ES-I3 (cell line): ENCODE measurements around the gene SIRPA.

Source experiments
- H3K36me3 ChIP-seq: 2 replicates; pipeline ENCODE4 v1.6.1; 2013; ENCODE audit warnings: mild to moderate bottlenecking, low read length, control low read depth, moderate library complexity; ENCODE audit not compliant: insufficient read depth
- H3K4me1 ChIP-seq: 2 replicates; pipeline ENCODE4 v1.6.1; 2013; ENCODE audit warnings: mild to moderate bottlenecking, control low read depth, low read length; ENCODE audit not compliant: insufficient read depth
- H3K9ac ChIP-seq: 2 replicates; pipeline ENCODE4 v1.6.1; 2013; ENCODE audit warnings: low read depth, mild to moderate bottlenecking, low read length, moderate library complexity
- H3K9me3 ChIP-seq: 2 replicates; pipeline ENCODE4 v1.6.1; 2013; ENCODE audit warnings: mild to moderate bottlenecking, low read length, moderate library complexity; ENCODE audit not compliant: control insufficient read depth, insufficient read depth

SIRPA gene

DNA sequence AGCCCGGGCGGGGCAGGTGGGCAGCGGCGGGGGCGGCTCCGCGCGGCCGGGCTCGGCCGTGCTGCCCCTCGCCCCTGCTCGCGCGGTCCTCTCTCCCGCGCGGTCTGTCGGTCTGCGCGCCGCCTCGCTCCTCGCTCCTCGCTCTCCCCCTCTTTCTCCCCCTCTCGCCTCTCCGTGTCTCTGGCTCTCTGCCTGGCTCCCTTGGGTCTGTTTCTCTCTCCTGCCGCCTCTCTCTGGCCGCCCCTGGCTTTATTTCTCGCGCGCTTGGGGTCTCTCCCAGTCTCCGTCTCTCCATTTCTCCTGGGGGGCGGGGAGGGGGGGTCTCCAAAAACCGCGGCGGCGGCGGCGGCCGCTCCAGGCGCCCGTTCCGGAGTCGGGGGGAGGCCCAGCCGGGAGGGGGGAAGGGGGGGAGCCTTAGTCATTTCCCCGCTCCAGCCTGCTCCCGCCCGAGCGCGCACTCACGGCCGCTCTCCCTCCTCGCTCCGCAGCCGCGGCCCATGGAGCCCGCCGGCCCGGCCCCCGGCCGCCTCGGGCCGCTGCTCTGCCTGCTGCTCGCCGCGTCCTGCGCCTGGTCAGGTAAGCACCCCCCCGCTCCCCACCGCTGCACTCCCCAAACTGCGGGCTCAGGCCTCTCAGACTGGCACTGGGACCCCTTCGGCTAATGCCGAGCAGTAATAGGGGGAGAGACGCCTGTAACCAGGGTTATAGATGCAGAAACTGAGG is at the start of gene SIRPA:
TSS of gene SIRPA (plus strand) at position 457 of the 723 bp plus-strand sequence. CDS start at position 498, 41 bp downstream.
- Histone ChIP-seq H3K4me1 (peaks cover 7% of the 10 kb centered on the region; the same call in 1 of the 2 replicates), H3K9me3 (no peaks in the 10 kb centered on the region), H3K9ac (peak within 1 kb of the TSS; percentile 83), H3K36me3 (no peaks in the 10 kb centered on the region)

DNA sequence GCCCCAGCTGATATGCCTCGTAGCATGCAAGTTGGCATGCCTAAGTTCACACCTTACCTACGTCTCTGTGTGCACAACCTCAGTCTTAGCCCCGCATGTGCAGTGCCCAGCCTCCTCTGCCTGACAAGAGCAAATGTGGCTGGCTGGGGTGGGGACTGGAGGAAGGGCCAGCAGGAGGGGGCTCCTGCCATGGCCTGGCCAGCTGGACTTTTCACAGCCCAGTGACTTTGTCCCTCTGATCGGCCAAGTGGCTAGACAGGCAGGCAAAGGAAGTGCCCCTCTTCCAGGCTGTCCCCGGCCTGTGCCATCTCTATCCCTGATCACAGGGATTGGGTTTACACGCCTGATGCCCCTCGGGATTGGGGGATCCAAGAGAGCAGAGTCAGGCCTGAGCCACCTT is 49.5 kb upstream of the SIRPA start:
- H3K9me3 ChIP-seq: no peaks in the 10 kb centered on the region
- H3K4me1 ChIP-seq: peaks cover 9% of the 10 kb centered on the region; the same call in 1 of the 2 replicates
- H3K9ac ChIP-seq: no peak overlapping the region
- H3K36me3 ChIP-seq: no peaks in the 10 kb centered on the region

DNA sequence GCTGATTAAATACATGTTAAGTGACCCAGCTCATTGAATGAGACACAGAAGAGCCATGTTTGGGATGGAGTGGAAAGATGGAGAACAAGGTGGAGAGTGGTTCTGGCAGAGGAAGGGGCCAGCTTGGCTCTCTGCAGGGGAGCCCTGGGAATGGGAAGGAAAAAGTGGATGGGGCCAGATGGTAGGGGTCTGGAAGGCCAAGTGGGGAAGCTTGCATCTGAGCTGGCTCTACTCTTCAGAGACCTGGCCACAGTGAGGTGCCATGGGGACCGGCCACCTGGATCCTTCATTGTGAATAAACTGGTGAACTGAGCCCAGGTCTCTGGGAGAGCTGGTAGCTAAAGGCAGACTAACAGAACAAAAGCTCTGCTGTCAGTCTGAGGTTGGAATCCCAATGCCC is 48.9 kb upstream of the SIRPA start:
- peaks cover 6% of the 10 kb centered on the region; the same call in 1 of the 2 replicates for H3K4me1 ChIP-seq
- no peak overlapping the region for H3K9ac ChIP-seq
- H3K36me3 ChIP-seq: no peaks in the 10 kb centered on the region
- no peaks in the 10 kb centered on the region for H3K9me3 ChIP-seq

DNA sequence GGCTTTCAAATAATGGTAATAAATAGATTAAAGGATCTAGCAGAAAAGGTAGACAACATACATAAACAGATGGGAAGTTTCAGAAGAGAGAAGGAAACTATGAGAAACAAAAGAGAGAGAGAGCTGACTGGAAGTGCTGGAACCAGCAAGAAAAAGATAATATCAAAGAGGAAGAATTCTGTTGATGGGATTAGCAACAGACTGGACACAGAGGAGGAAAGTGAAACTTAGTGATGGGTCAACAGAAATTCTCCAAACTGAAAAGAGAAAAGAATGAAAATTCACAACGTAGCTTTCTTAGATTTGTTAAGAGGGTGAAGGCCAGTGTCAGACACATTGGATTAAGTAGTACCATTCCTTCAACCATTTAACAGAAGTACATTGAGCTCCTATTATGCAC is 48.3 kb upstream of the SIRPA start:
- Histone ChIP-seq H3K9ac (no peak overlapping the region), H3K36me3 (no peaks in the 10 kb centered on the region), H3K4me1 (peaks cover 4% of the 10 kb centered on the region; the same call in 1 of the 2 replicates), H3K9me3 (no peaks in the 10 kb centered on the region)

DNA sequence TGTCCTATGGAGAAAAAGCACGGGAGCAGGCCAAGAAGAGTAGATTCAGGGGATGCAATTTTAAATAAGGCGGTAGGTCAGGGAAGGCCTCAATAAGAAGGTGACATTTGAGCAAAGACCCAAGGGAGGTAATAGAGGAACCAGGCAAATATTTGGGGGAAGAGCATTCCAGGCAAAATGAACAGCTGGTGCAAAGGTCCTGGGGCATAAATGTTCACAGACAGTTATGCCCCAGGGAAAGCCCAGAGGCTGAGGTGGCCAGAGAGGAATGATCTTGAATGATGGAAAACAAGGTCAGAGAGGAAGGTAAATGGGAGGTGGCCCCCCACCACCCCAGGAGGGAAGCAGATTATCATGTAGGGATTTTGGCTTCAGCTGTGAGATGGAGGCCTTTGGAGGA is 47.4 kb upstream of the SIRPA start:
- Histone ChIP-seq H3K9ac (no peak overlapping the region), H3K4me1 (peaks cover 4% of the 10 kb centered on the region; the same call in 1 of the 2 replicates), H3K36me3 (no peaks in the 10 kb centered on the region), H3K9me3 (no peaks in the 10 kb centered on the region)

DNA sequence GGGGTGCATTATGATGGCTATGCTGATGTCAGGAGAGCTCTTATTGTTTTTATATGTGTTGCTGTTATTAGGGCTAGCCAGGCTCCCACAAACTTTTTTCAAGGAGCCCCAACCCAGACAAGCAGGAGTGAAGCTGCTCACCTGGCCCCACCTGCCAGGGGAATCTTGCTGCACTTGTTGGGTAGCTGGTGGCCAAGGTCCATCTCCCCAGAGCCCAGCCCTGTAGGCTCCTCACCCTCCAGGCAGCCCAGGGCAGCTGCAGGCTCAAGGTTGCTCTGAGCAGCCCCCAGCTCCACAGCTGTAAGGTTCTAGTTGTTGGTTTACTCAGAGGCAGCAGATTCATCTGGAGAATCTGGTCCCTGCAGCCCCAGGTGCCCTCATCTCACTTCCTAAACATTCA is 46.8 kb upstream of the SIRPA start:
- Histone ChIP-seq H3K36me3 (no peaks in the 10 kb centered on the region), H3K9me3 (no peaks in the 10 kb centered on the region), H3K4me1 (peaks cover 4% of the 10 kb centered on the region; the same call in 1 of the 2 replicates)

DNA sequence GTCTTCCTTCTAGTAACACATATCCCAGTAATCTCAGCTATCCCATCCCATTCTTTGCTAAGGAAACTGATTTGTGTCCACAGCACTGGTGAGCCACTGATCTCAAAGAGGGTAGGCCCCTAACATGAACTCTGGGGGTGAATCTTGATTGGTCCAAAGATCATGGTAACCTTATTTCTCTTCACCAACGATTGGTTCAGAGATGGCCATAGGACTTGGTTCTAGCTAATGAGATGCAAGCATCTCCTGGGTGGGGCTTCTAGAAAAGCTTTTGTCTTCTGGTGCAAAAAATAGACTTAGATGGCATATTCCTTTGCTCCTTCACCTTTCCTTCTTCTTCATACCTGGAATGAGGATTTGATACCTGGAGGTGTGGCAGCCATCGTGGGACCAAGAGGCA is 43.8 kb upstream of the SIRPA start:
- no peak overlapping the region for H3K9ac ChIP-seq
- H3K4me1 ChIP-seq: peaks cover 4% of the 10 kb centered on the region; the same call in 1 of the 2 replicates
- no peaks in the 10 kb centered on the region for H3K36me3 ChIP-seq
- H3K9me3 ChIP-seq: no peaks in the 10 kb centered on the region

More for the DNA sequence above, 46.8 kb upstream of the SIRPA start:
- H3K9ac ChIP-seq: no peak overlapping the region

DNA sequence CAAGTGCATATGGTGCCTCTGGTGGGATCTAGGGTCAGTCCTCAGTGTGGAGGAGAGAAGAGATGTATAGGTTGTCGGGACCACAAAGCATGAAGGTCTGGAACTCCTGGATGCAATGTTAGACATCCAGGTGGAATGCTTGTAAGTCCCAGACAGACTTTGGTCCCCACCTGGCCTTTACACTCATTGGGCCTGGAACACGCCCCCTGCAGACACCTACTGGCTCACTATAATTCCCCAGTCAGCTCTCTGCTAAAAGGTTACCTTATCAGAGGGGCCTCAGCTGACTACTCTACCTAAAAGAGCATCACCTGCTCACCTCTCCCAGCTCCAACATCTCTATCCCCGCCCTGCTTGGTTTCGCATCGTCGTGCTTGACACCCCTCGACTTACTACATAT is 41.7 kb upstream of the SIRPA start:
- Histone ChIP-seq H3K9ac (no peak overlapping the region), H3K36me3 (no peaks in the 10 kb centered on the region), H3K9me3 (no peaks in the 10 kb centered on the region), H3K4me1 (peaks cover 11% of the 10 kb centered on the region; the same call in 1 of the 2 replicates)

DNA sequence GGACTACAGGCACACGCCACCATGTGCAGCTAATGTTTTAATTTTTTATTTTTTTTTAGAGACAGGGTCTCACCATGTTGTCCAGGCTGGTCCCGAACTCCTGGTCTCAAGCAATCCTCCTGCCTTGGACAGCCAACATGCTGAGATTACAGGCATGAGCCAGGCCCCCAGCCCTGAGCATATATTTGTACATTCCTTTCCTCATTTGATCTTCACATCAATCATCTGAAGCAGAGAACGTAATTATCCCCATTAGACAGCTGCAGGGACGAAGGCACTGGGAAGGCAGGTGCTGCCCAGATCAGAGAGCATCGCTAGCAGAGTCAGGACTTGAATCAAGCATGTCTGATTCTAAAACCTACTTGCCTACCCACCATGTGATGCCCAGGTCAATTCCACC is 41.0 kb upstream of the SIRPA start:
- Histone ChIP-seq H3K9me3 (no peaks in the 10 kb centered on the region), H3K4me1 (peaks cover 11% of the 10 kb centered on the region; the same call in 1 of the 2 replicates), H3K36me3 (no peaks in the 10 kb centered on the region), H3K9ac (no peak overlapping the region)

DNA sequence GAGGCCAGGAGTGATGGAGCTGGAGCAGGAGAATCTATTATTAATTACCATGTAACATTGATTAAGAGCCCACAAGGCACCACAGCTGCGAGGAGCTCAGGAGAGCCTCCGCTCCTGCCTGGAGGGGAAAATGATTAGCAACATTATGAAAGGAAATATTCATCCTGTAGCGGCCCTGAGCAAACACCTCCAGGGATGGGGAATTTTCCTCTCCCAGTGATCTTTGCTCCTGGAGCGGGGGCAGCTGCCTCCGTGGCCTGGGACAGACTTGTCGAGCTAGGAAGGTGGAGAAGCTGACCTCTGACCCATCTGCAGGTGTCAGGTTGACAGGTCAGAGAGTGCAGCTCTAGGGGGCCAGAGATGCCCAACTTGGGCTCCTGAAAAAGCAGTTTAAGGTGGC is 40.1 kb upstream of the SIRPA start:
- H3K9me3 ChIP-seq: no peaks in the 10 kb centered on the region
- peaks cover 11% of the 10 kb centered on the region; the same call in 1 of the 2 replicates for H3K4me1 ChIP-seq
- H3K9ac ChIP-seq: no peak overlapping the region
- no peaks in the 10 kb centered on the region for H3K36me3 ChIP-seq

DNA sequence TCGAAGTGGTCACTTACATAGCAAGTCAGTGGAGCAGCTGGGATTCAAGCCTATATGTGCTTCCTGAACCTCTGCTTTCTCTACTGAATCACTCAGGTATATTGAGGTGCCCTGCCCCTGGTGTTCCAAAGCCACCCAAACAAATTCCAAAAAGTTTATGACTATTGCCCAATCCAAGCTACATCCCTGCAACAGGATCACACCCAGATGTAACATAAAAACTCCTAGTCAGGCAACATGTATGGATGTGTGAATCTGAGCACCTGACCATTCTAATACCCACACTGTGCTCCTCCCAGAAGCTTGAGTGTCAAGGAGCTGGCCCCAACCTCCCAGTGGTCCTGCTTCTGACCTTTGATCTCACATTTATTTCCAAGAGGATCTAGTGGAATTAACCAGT is 39.5 kb upstream of the SIRPA start:
- H3K9me3 ChIP-seq: no peaks in the 10 kb centered on the region
- no peak overlapping the region for H3K9ac ChIP-seq
- H3K36me3 ChIP-seq: no peaks in the 10 kb centered on the region
- H3K4me1 ChIP-seq: peaks cover 13% of the 10 kb centered on the region; the same call in 1 of the 2 replicates

DNA sequence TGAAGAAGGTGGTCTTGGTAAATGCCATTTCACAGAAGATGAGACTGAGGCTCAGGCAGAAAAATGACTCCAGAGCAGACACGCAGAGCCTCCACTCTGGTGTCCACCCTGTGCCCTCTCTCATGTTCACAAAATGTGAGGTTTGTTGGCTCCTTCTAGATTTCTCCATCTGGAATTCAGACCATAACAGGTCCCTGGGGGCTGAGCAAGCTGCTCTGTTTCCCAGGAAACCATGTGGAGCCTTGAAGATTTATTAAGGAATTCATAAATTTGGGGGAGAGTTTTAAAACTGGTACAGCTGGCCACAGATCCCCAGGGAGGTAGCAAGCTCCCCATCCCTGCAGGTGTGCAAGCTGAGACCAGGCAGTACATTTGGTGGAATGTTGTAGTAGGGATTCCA is 38.8 kb upstream of the SIRPA start:
- peaks cover 17% of the 10 kb centered on the region for H3K4me1 ChIP-seq
- no peaks in the 10 kb centered on the region for H3K36me3 ChIP-seq
- no peak overlapping the region for H3K9ac ChIP-seq
- H3K9me3 ChIP-seq: no peaks in the 10 kb centered on the region

DNA sequence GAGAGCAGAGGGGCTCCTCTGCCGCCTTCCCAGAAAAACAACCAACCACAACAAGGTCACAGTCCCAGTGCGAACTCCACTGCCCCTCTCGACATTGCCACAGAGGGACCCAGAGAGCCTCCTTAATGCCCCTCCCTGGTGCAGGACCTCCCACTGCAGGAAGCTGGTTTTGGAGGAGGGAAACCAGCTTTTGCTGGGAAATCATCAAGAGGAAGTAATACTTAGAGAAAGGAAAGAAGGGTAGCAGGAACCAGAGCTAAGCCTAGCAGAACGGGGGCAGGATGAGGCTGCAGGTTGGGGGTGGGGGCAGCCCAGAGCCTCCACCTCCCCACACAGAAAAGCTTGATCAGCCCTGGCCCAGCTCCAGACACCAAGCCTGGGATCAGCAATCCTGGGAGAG is 37.7 kb upstream of the SIRPA start:
- H3K4me1 ChIP-seq: peaks cover 21% of the 10 kb centered on the region
- H3K36me3 ChIP-seq: no peaks in the 10 kb centered on the region
- no peaks in the 10 kb centered on the region for H3K9me3 ChIP-seq
- no peak overlapping the region; the same call in 1 of the 2 replicates for H3K9ac ChIP-seq

DNA sequence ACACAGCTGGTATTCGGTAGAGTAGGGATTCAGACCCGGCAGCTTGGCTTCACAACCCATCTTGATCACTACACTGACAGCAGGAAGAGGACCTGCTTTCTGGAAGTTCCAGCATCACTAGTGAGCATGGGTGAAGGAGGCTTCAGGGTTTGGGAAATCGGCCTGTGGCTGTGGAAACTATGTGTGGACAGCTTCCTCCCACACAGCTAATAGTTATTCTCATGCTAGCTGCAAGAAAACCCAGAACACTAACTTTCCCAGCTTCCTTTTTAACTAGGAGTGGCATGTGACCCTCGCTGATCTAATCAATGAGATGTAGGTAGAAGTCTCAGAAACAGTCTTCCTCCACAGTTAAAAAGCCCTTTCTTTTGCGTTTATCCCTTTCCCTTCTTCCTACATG is 36.3 kb upstream of the SIRPA start:
- Histone ChIP-seq H3K4me1 (peaks cover 21% of the 10 kb centered on the region), H3K9me3 (no peaks in the 10 kb centered on the region), H3K9ac (no peak overlapping the region), H3K36me3 (no peaks in the 10 kb centered on the region)

DNA sequence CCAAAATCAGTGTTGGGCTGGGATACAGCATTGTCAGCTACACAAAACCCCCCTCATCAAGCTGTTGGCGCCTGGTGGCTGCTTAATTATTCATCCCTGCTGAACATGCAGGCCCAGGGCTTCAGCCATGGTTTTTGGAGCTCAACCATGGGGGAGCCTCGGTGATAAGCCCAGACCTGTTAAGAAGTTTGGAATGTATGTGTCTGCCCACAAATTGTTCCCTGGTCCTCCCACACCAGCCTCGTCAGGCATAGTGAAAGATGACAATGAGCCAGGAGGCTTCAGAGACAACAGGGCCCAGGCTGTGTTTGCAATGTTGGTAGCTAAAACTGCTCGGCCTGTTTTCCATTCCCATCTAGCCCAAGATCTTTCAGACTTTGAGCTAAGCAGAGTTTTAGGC is 34.8 kb upstream of the SIRPA start:
- peaks cover 21% of the 10 kb centered on the region for H3K4me1 ChIP-seq

More for the DNA sequence above, 34.8 kb upstream of the SIRPA start:
- Histone ChIP-seq H3K9me3 (no peaks in the 10 kb centered on the region), H3K36me3 (no peaks in the 10 kb centered on the region), H3K9ac (no peak overlapping the region)
